ENCODE results near the gene NAV3.
"Not testable (repeated sequence)": the region's sequence is repeated elsewhere in the genome, so short reads cannot be mapped to it uniquely, and the experiment has no call there.

Gene NAV3

GRCh38 chr12:78101946-78102635 lies 271.4 kb downstream of the NAV3 start:
- H3K36me3 ChIP-seq (ENCODE audit: control insufficient read depth, insufficient read depth, low read length), result no peaks in the 10 kb centered on the region
- H3K27me3 ChIP-seq (ENCODE audit: control insufficient read depth, insufficient read depth, low read length), result no peaks in the 10 kb centered on the region
- H3K4me3 ChIP-seq (ENCODE audit: low read depth, low read length), result no peak overlapping the region
- no peak overlapping the region for H3K9ac ChIP-seq (ENCODE audit: low read depth, low read length)
- H3K9me3 ChIP-seq (ENCODE audit: control insufficient read depth, insufficient read depth, low read length), result no peaks in the 10 kb centered on the region
- H3K4me1 ChIP-seq (ENCODE audit: control insufficient read depth, insufficient read depth, low read length), result no peaks in the 10 kb centered on the region

- not testable (repeated sequence) for H3K9ac ChIP-seq (ENCODE audit: low read depth, low read length); H3K27me3 ChIP-seq (ENCODE audit: control insufficient read depth, insufficient read depth, low read length); H3K4me3 ChIP-seq (ENCODE audit: low read depth, low read length); H3K4me1 ChIP-seq (ENCODE audit: control insufficient read depth, insufficient read depth, low read length); H3K36me3 ChIP-seq (ENCODE audit: control insufficient read depth, insufficient read depth, low read length); H3K9me3 ChIP-seq (ENCODE audit: control insufficient read depth, insufficient read depth, low read length)
Measured at GRCh38 chr12:78102801-78103200, 272.1 kb downstream of the NAV3 start.

GRCh38 chr12:78115889-78116288 lies 285.2 kb downstream of the NAV3 start:
- Histone ChIP-seq H3K9ac (ENCODE audit: low read depth, low read length) (no peak overlapping the region), H3K4me1 (ENCODE audit: control insufficient read depth, insufficient read depth, low read length) (no peaks in the 10 kb centered on the region), H3K9me3 (ENCODE audit: control insufficient read depth, insufficient read depth, low read length) (no peaks in the 10 kb centered on the region), H3K27me3 (ENCODE audit: control insufficient read depth, insufficient read depth, low read length) (no peaks in the 10 kb centered on the region), H3K36me3 (ENCODE audit: control insufficient read depth, insufficient read depth, low read length) (no peaks in the 10 kb centered on the region), H3K4me3 (ENCODE audit: low read depth, low read length) (no peak overlapping the region)

GRCh38 chr12:78118036-78118435 lies 287.3 kb downstream of the NAV3 start:
- no peaks in the 10 kb centered on the region for H3K27me3 ChIP-seq (ENCODE audit: control insufficient read depth, insufficient read depth, low read length)
- no peaks in the 10 kb centered on the region for H3K4me1 ChIP-seq (ENCODE audit: control insufficient read depth, insufficient read depth, low read length)
- no peak overlapping the region for H3K9ac ChIP-seq (ENCODE audit: low read depth, low read length)
- no peak overlapping the region for H3K4me3 ChIP-seq (ENCODE audit: low read depth, low read length)
- H3K9me3 ChIP-seq (ENCODE audit: control insufficient read depth, insufficient read depth, low read length), result no peaks in the 10 kb centered on the region
- no peaks in the 10 kb centered on the region for H3K36me3 ChIP-seq (ENCODE audit: control insufficient read depth, insufficient read depth, low read length)

- H3K4me1 ChIP-seq (ENCODE audit: control insufficient read depth, insufficient read depth, low read length), result no peaks in the 10 kb centered on the region
- H3K4me3 ChIP-seq (ENCODE audit: low read depth, low read length), result no peak overlapping the region
- no peaks in the 10 kb centered on the region for H3K27me3 ChIP-seq (ENCODE audit: control insufficient read depth, insufficient read depth, low read length)
- H3K9ac ChIP-seq (ENCODE audit: low read depth, low read length), result no peak overlapping the region
- no peaks in the 10 kb centered on the region for H3K36me3 ChIP-seq (ENCODE audit: control insufficient read depth, insufficient read depth, low read length)
- no peaks in the 10 kb centered on the region for H3K9me3 ChIP-seq (ENCODE audit: control insufficient read depth, insufficient read depth, low read length)
Measured at GRCh38 chr12:78118486-78118885, 287.8 kb downstream of the NAV3 start.

- Histone ChIP-seq H3K9ac (ENCODE audit: low read depth, low read length) (no peak overlapping the region), H3K9me3 (ENCODE audit: control insufficient read depth, insufficient read depth, low read length) (no peaks in the 10 kb centered on the region), H3K27me3 (ENCODE audit: control insufficient read depth, insufficient read depth, low read length) (no peaks in the 10 kb centered on the region), H3K4me1 (ENCODE audit: control insufficient read depth, insufficient read depth, low read length) (no peaks in the 10 kb centered on the region), H3K4me3 (ENCODE audit: low read depth, low read length) (no peak overlapping the region), H3K36me3 (ENCODE audit: control insufficient read depth, insufficient read depth, low read length) (no peaks in the 10 kb centered on the region)
Measured at GRCh38 chr12:78119351-78119918, 288.7 kb downstream of the NAV3 start.

GRCh38 chr12:78120306-78120705 lies 289.6 kb downstream of the NAV3 start:
- H3K36me3 ChIP-seq (ENCODE audit: control insufficient read depth, insufficient read depth, low read length), result no peaks in the 10 kb centered on the region
- no peaks in the 10 kb centered on the region for H3K27me3 ChIP-seq (ENCODE audit: control insufficient read depth, insufficient read depth, low read length)
- H3K9me3 ChIP-seq (ENCODE audit: control insufficient read depth, insufficient read depth, low read length), result no peaks in the 10 kb centered on the region
- no peak overlapping the region for H3K9ac ChIP-seq (ENCODE audit: low read depth, low read length)
- H3K4me3 ChIP-seq (ENCODE audit: low read depth, low read length), result no peak overlapping the region
- H3K4me1 ChIP-seq (ENCODE audit: control insufficient read depth, insufficient read depth, low read length), result no peaks in the 10 kb centered on the region

- no peaks in the 10 kb centered on the region for H3K36me3 ChIP-seq (ENCODE audit: control insufficient read depth, insufficient read depth, low read length)
- no peak overlapping the region for H3K9ac ChIP-seq (ENCODE audit: low read depth, low read length)
- no peaks in the 10 kb centered on the region for H3K9me3 ChIP-seq (ENCODE audit: control insufficient read depth, insufficient read depth, low read length)
- H3K4me1 ChIP-seq (ENCODE audit: control insufficient read depth, insufficient read depth, low read length), result no peaks in the 10 kb centered on the region
- no peaks in the 10 kb centered on the region for H3K27me3 ChIP-seq (ENCODE audit: control insufficient read depth, insufficient read depth, low read length)
- H3K4me3 ChIP-seq (ENCODE audit: low read depth, low read length), result no peak overlapping the region
Measured at GRCh38 chr12:78120866-78121560, 290.3 kb downstream of the NAV3 start.

GRCh38 chr12:78121969-78122610 lies 291.4 kb downstream of the NAV3 start:
- H3K4me3 ChIP-seq (ENCODE audit: low read depth, low read length), result no peak overlapping the region
- H3K9me3 ChIP-seq (ENCODE audit: control insufficient read depth, insufficient read depth, low read length), result no peaks in the 10 kb centered on the region

GRCh38 chr12:78128211-78128610 lies 297.5 kb downstream of the NAV3 start:
- no peaks in the 10 kb centered on the region for H3K9me3 ChIP-seq (ENCODE audit: control insufficient read depth, insufficient read depth, low read length)
- peaks cover 5% of the 10 kb centered on the region for H3K4me1 ChIP-seq (ENCODE audit: control insufficient read depth, insufficient read depth, low read length)
- H3K9ac ChIP-seq (ENCODE audit: low read depth, low read length), result no peak overlapping the region
- no peaks in the 10 kb centered on the region for H3K36me3 ChIP-seq (ENCODE audit: control insufficient read depth, insufficient read depth, low read length)
- no peak overlapping the region for H3K4me3 ChIP-seq (ENCODE audit: low read depth, low read length)
- H3K27me3 ChIP-seq (ENCODE audit: control insufficient read depth, insufficient read depth, low read length), result no peaks in the 10 kb centered on the region

More at GRCh38 chr12:78121969-78122610, 291.4 kb downstream of the NAV3 start:
- Histone ChIP-seq H3K36me3 (ENCODE audit: control insufficient read depth, insufficient read depth, low read length) (no peaks in the 10 kb centered on the region), H3K4me1 (ENCODE audit: control insufficient read depth, insufficient read depth, low read length) (peaks cover 2% of the 10 kb centered on the region), H3K27me3 (ENCODE audit: control insufficient read depth, insufficient read depth, low read length) (no peaks in the 10 kb centered on the region), H3K9ac (ENCODE audit: low read depth, low read length) (no peak overlapping the region)

- Histone ChIP-seq H3K36me3 (ENCODE audit: control insufficient read depth, insufficient read depth, low read length) (no peaks in the 10 kb centered on the region), H3K27me3 (ENCODE audit: control insufficient read depth, insufficient read depth, low read length) (no peaks in the 10 kb centered on the region), H3K9ac (ENCODE audit: low read depth, low read length) (no peak overlapping the region), H3K9me3 (ENCODE audit: control insufficient read depth, insufficient read depth, low read length) (no peaks in the 10 kb centered on the region), H3K4me3 (ENCODE audit: low read depth, low read length) (no peak overlapping the region), H3K4me1 (ENCODE audit: control insufficient read depth, insufficient read depth, low read length) (no peaks in the 10 kb centered on the region)
Measured at GRCh38 chr12:78143717-78144116, 313.0 kb downstream of the NAV3 start.
